Measurements from ENCODE around the gene ANKRD37. TPM values are rescaled to one million over a fixed set of nuclear protein-coding genes. Genes with fewer than 3 reads are reported as not detected.

Gene ANKRD37
- total RNA-seq, 1 experiment from 2014 or later = 5.1 TPM

- in situ Hi-C loops (cut with HindIII; ENCODE audit: low pct_unique_long_range_greater_than_20kb, low sequenced_read_pairs) = no loop called here
- intact Hi-C loops (cut with micrococcal nuclease; ENCODE audit: unreplicated experiment) = no loop called here
- DNase-seq (ENCODE audit: low read depth, low spot score) = no peak
- BruUV-seq (replicated peaks) = no TSS peak
- POLR2A ChIA-PET = no interaction called here
- no peaks in the 10 kb centered on the region for H3K27me3 ChIP-seq (ENCODE audit: control insufficient read depth, insufficient read depth, low read length)
- H3K4me1 ChIP-seq (ENCODE audit: control insufficient read depth, insufficient read depth, low read length) = no peaks in the 10 kb centered on the region
- CTCF ChIA-PET = no interaction called here
- no peaks in the 10 kb centered on the region; the same call in 1 of the 2 replicates for H3K36me3 ChIP-seq (ENCODE audit: control insufficient read depth, insufficient read depth, low read length)
- TF ChIP-seq POLR2AphosphoS5 (IDR thresholded peaks at IDR 0.05; ENCODE audit: low read depth, low read length) = no peak
- TF ChIP-seq, protein P1, sequence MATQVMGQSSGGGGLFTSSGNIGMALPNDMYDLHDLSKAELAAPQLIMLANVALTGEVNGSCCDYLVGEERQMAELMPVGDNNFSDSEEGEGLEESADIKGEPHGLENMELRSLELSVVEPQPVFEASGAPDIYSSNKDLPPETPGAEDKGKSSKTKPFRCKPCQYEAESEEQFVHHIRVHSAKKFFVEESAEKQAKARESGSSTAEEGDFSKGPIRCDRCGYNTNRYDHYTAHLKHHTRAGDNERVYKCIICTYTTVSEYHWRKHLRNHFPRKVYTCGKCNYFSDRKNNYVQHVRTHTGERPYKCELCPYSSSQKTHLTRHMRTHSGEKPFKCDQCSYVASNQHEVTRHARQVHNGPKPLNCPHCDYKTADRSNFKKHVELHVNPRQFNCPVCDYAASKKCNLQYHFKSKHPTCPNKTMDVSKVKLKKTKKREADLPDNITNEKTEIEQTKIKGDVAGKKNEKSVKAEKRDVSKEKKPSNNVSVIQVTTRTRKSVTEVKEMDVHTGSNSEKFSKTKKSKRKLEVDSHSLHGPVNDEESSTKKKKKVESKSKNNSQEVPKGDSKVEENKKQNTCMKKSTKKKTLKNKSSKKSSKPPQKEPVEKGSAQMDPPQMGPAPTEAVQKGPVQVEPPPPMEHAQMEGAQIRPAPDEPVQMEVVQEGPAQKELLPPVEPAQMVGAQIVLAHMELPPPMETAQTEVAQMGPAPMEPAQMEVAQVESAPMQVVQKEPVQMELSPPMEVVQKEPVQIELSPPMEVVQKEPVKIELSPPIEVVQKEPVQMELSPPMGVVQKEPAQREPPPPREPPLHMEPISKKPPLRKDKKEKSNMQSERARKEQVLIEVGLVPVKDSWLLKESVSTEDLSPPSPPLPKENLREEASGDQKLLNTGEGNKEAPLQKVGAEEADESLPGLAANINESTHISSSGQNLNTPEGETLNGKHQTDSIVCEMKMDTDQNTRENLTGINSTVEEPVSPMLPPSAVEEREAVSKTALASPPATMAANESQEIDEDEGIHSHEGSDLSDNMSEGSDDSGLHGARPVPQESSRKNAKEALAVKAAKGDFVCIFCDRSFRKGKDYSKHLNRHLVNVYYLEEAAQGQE (IDR thresholded peaks at IDR 0.05; ENCODE audit: insufficient read depth in 1 of 2, low read depth in 2 of 2, low read length in 1 of 2) = no peak
- TF ChIP-seq, protein P2, sequence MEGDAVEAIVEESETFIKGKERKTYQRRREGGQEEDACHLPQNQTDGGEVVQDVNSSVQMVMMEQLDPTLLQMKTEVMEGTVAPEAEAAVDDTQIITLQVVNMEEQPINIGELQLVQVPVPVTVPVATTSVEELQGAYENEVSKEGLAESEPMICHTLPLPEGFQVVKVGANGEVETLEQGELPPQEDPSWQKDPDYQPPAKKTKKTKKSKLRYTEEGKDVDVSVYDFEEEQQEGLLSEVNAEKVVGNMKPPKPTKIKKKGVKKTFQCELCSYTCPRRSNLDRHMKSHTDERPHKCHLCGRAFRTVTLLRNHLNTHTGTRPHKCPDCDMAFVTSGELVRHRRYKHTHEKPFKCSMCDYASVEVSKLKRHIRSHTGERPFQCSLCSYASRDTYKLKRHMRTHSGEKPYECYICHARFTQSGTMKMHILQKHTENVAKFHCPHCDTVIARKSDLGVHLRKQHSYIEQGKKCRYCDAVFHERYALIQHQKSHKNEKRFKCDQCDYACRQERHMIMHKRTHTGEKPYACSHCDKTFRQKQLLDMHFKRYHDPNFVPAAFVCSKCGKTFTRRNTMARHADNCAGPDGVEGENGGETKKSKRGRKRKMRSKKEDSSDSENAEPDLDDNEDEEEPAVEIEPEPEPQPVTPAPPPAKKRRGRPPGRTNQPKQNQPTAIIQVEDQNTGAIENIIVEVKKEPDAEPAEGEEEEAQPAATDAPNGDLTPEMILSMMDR (IDR thresholded peaks at IDR 0.05) = no peak
- no peak for TF ChIP-seq SIN3A (IDR thresholded peaks at IDR 0.05; ENCODE audit: borderline replicate concordance, insufficient read depth, low read depth, low read length)
- TF ChIP-seq TCF7L2 (IDR thresholded peaks at IDR 0.05; ENCODE audit: low read depth, low read length) = no peak
- no peaks in the 10 kb centered on the region for H3K9me3 ChIP-seq (ENCODE audit: control insufficient read depth, insufficient read depth, low read depth, low read length)
- H3K27ac ChIP-seq (ENCODE audit: low read length) = no peak overlapping the region
- H3K4me3 ChIP-seq (ENCODE audit: low read depth in 2 of 2, low read length in 2 of 2) = no peak overlapping the region
- no peak for ATAC-seq
Observed at GRCh38 chr4:185399466-185399865, 2.8 kb downstream of the ANKRD37 start.

DNA sequence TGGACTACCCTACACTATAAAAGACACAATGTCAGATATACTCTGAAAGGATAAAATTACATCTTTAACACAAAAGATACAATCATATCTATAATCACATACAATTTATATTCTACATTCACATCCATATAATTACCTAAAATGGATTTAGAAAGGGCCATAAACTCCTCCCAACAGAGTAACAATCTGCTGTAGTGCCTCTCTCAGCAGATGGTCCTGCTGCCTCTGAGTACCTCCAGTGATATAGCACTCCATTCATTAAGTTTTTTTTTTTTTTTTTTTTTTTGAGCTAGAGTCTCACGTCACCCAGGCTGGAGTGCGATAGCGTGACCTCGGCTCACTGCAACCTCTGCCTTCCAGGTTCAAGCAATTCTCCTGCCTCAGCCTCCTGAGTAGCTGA lies 7.4 kb downstream of the ANKRD37 start:
- TF ChIP-seq POLR2AphosphoS5 (IDR thresholded peaks at IDR 0.05; ENCODE audit: low read depth, low read length) (no peak), SIN3A (IDR thresholded peaks at IDR 0.05; ENCODE audit: borderline replicate concordance, insufficient read depth, low read depth, low read length) (no peak), TCF7L2 (IDR thresholded peaks at IDR 0.05; ENCODE audit: low read depth, low read length) (no peak)
- TF ChIP-seq, protein P1 (IDR thresholded peaks at IDR 0.05; ENCODE audit: insufficient read depth in 1 of 2, low read depth in 2 of 2, low read length in 1 of 2) = no peak
- TF ChIP-seq, protein P2 (IDR thresholded peaks at IDR 0.05) = no peak
- H3K27me3 ChIP-seq (ENCODE audit: control insufficient read depth, insufficient read depth, low read length) = no peaks in the 10 kb centered on the region
- H3K27ac ChIP-seq (ENCODE audit: low read length) = no peak overlapping the region
- in situ Hi-C loops (cut with HindIII; ENCODE audit: low pct_unique_long_range_greater_than_20kb, low sequenced_read_pairs) (no loop called here), intact Hi-C loops (cut with micrococcal nuclease; ENCODE audit: unreplicated experiment) (no loop called here)
- no TSS peak for BruUV-seq (replicated peaks)
- H3K4me3 ChIP-seq (ENCODE audit: low read depth in 2 of 2, low read length in 2 of 2) = no peak overlapping the region
- DNase-seq (ENCODE audit: low read depth, low spot score) (no peak), ATAC-seq (no peak)
- no peaks in the 10 kb centered on the region; the same call in 1 of the 2 replicates for H3K36me3 ChIP-seq (ENCODE audit: control insufficient read depth, insufficient read depth, low read length)
- no peaks in the 10 kb centered on the region for H3K9me3 ChIP-seq (ENCODE audit: control insufficient read depth, insufficient read depth, low read depth, low read length)
- ChIA-PET POLR2A (no interaction called here), CTCF (no interaction called here)
- no peaks in the 10 kb centered on the region for H3K4me1 ChIP-seq (ENCODE audit: control insufficient read depth, insufficient read depth, low read length)

Measured in Panc1 (cell line).